Measurements from ENCODE around the gene ATP2C2. TPM values are rescaled to one million over a fixed set of nuclear protein-coding genes. Genes with fewer than 3 reads are reported as not detected.
A peak's percentile ranks its signal among the peaks of the same experiment; 100 is the strongest.

The ATP2C2 gene
- total RNA-seq, 2 donors from 2014 or later, result 2.0 to 2.6 TPM

DNA sequence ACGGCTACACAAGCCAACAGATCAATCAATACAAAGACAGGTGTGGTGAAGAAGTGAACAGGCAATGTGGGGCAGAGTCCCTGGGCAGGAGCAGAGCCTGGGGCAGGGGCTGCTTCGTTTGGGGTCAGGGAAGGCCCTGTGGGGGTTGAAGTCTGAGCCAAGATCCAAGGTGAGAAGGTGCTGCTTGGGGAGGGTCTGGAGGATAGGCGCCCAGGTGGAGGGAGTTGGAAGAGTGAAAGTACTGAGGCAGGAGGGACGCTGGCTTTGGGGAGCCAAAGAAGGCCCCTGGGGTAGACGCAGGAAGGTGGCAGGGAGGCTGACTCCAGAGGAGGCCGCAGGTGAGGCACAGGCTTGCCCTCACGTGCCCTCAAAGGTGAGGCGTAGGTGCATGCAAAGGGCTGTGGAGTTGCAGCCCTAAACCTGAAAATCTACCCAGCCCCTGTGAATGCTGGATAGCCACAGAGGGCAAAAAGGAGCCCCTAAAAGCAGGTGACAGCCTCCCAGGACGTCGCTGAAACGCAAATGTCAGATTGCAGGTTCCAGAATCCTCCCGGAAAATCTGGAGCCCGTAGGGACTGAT lies 40.3 kb upstream of the ATP2C2 start:
- Mint-ChIP-seq H3K36me3 (ENCODE audit: low read depth) (no peaks in the 10 kb centered on the region), H3K27ac (no peak overlapping the region), H3K4me1 (peaks cover 6% of the 10 kb centered on the region), H3K27me3 (ENCODE audit: insufficient read depth) (peaks cover 1% of the 10 kb centered on the region), H3K9me3 (no peaks in the 10 kb centered on the region), H3K4me3 (no peak overlapping the region)
- H3K9me3 ChIP-seq (ENCODE audit: control insufficient read depth, low read length), result no peaks in the 10 kb centered on the region
- peaks cover 8% of the 10 kb centered on the region for H3K27me3 ChIP-seq (ENCODE audit: control insufficient read depth, insufficient read depth, low read length, poor library complexity, severe bottlenecking)
- no peak overlapping the region for H3K9ac ChIP-seq (ENCODE audit: extremely low read depth, low read length, poor library complexity, severe bottlenecking)
- H3K27ac ChIP-seq (ENCODE audit: low read depth, low read length), result no peak overlapping the region
- DNase-seq, result peak; percentile 33
- TF ChIP-seq, protein P1, sequence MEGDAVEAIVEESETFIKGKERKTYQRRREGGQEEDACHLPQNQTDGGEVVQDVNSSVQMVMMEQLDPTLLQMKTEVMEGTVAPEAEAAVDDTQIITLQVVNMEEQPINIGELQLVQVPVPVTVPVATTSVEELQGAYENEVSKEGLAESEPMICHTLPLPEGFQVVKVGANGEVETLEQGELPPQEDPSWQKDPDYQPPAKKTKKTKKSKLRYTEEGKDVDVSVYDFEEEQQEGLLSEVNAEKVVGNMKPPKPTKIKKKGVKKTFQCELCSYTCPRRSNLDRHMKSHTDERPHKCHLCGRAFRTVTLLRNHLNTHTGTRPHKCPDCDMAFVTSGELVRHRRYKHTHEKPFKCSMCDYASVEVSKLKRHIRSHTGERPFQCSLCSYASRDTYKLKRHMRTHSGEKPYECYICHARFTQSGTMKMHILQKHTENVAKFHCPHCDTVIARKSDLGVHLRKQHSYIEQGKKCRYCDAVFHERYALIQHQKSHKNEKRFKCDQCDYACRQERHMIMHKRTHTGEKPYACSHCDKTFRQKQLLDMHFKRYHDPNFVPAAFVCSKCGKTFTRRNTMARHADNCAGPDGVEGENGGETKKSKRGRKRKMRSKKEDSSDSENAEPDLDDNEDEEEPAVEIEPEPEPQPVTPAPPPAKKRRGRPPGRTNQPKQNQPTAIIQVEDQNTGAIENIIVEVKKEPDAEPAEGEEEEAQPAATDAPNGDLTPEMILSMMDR (conservative IDR thresholded peaks at IDR 0.05), result no peak
- H3K36me3 ChIP-seq (ENCODE audit: control insufficient read depth, insufficient read depth, low read length), result no peaks in the 10 kb centered on the region
- 88 to 91% methylated on average over 10 to 12 of the region's 13 CpGs for WGBS, 2 experiments (ENCODE audit: insufficient coverage in 1 of 2, insufficient read length in 1 of 2)
- H3K4me1 ChIP-seq (ENCODE audit: control insufficient read depth, insufficient read depth, low read length), result no peaks in the 10 kb centered on the region
- no peak overlapping the region for H3K4me3 ChIP-seq (ENCODE audit: low read length)

DNA sequence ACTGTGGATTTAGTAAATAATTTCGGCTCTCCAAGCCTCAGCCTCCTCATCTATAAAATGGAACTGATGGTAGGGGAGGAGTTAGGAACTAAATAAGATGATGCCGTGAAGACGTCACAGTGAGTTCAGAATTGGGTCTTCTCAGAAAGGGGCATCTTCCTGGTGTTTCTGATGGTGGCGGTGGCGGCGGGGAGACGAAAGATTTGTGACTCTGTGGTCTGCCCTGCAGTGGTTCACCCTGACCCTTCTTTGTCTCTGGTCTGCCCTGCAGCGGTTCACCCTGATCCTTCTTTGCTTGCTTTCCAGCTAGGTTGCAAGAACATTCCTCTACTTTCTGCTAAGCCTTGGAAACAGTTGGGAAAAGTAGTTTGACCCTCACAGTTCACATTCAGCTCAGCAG lies 39.3 kb upstream of the ATP2C2 start:
- H3K4me3 ChIP-seq (ENCODE audit: low read length), result no peak overlapping the region
- H3K9me3 Mint-ChIP-seq, result no peaks in the 10 kb centered on the region
- no peaks in the 10 kb centered on the region for H3K36me3 Mint-ChIP-seq (ENCODE audit: low read depth)
- WGBS, 2 experiments (ENCODE audit: insufficient coverage in 1 of 2, insufficient read length in 1 of 2), result 96 to 98% methylated on average over 7 to 8 of the region's 8 CpGs
- no peaks in the 10 kb centered on the region for H3K9me3 ChIP-seq (ENCODE audit: control insufficient read depth, low read length)
- TF ChIP-seq, protein P1 (conservative IDR thresholded peaks at IDR 0.05), result no peak
- peaks cover 6% of the 10 kb centered on the region for H3K4me1 Mint-ChIP-seq
- H3K36me3 ChIP-seq (ENCODE audit: control insufficient read depth, insufficient read depth, low read length), result no peaks in the 10 kb centered on the region
- peaks cover 8% of the 10 kb centered on the region for H3K27me3 ChIP-seq (ENCODE audit: control insufficient read depth, insufficient read depth, low read length, poor library complexity, severe bottlenecking)
- peaks cover 1% of the 10 kb centered on the region for H3K27me3 Mint-ChIP-seq (ENCODE audit: insufficient read depth)
- no peak overlapping the region for H3K27ac ChIP-seq (ENCODE audit: low read depth, low read length)
- no peaks in the 10 kb centered on the region for H3K4me1 ChIP-seq (ENCODE audit: control insufficient read depth, insufficient read depth, low read length)
- H3K27ac Mint-ChIP-seq, result no peak overlapping the region
- peak; percentile 28 for DNase-seq
- H3K4me3 Mint-ChIP-seq, result no peak overlapping the region
- no peak overlapping the region for H3K9ac ChIP-seq (ENCODE audit: extremely low read depth, low read length, poor library complexity, severe bottlenecking)

GRCh38 chr16:84329843-84330684 lies 38.3 kb upstream of the ATP2C2 start:
- DNase-seq, result peak; percentile 38
- Mint-ChIP-seq H3K36me3 (ENCODE audit: low read depth) (no peaks in the 10 kb centered on the region), H3K4me3 (no peak overlapping the region), H3K4me1 (peaks cover 6% of the 10 kb centered on the region), H3K27me3 (ENCODE audit: insufficient read depth) (peaks cover 1% of the 10 kb centered on the region), H3K27ac (no peak overlapping the region), H3K9me3 (no peaks in the 10 kb centered on the region)
- WGBS, 2 experiments (ENCODE audit: insufficient coverage in 1 of 2, insufficient read length in 1 of 2), result 91 to 93% methylated on average over 12 to 18 of the region's 18 CpGs
- Histone ChIP-seq H3K9me3 (ENCODE audit: control insufficient read depth, low read length) (no peaks in the 10 kb centered on the region), H3K36me3 (ENCODE audit: control insufficient read depth, insufficient read depth, low read length) (no peaks in the 10 kb centered on the region), H3K27ac (ENCODE audit: low read depth, low read length) (no peak overlapping the region), H3K4me1 (ENCODE audit: control insufficient read depth, insufficient read depth, low read length) (no peaks in the 10 kb centered on the region), H3K9ac (ENCODE audit: extremely low read depth, low read length, poor library complexity, severe bottlenecking) (no peak overlapping the region), H3K27me3 (ENCODE audit: control insufficient read depth, insufficient read depth, low read length, poor library complexity, severe bottlenecking) (peaks cover under 1% of the 10 kb centered on the region), H3K4me3 (ENCODE audit: low read length) (no peak overlapping the region)
- TF ChIP-seq, protein P1 (conservative IDR thresholded peaks at IDR 0.05), result no peak
